Forelimb muscle (tissue), 1 donor: ENCODE results near the gene DZANK1. TPM values are rescaled to one million over a fixed set of nuclear protein-coding genes. Genes with fewer than 3 reads are reported as not detected.
"Not testable (repeated sequence)": the region's sequence is repeated elsewhere in the genome, so short reads cannot be mapped to it uniquely, and the experiment has no call there.

Experiments used
- DNase-seq: peaks from one replicate; pipeline ENCODE4 v3.0.0-alpha.2; 2013; ENCODE audit warnings: low read depth
- polyA plus RNA-seq: library from polyadenylated mRNA; unstranded; fragments of 120-200 nt; gene quantifications from one replicate; pipeline ENCODE4 v1.2.1, GENCODE V29; 2013; ENCODE audit not compliant: insufficient read length

Gene DZANK1
- 1.8 TPM for polyA plus RNA-seq

DNA sequence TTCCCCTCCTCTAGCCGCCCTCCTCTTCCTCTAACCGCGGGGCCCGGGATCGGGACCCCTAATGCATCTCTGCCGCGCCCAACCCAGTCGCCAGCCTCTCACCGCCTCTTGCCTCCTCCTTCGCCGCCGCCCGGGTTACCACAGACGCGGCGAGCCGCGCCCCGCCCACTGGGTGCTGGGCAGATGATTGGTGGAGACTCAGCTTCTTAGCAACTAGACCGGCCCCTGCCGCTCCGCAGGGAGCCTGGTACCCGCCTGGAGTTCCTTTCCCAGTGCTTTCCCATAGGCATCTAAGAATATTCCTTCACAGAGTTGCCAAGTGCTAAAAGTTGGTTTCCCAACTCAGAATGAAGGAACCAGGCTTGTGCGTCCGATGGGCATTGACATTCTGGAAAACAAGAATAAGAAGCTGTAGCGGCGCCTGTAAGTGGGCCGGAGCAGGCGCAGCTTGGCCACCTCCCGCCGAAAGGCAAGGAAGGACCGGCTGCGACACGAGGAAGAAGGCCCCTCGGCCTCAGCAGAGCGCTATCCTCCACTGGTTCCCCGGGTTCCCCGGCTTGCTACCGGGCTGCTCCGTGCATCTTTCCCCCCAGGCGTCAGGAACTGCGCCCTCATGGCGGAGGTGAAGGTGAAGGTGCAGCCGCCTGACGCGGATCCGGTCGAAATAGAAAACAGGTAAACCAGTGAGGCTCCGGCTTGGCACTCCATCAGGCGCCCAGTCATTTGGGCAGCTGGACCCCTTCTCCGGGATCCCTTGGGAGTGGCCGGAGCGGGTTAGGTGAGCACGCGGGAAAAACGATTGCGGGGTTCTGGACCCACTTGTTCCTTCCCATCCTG is at the start of gene DZANK1, which contains the start of gene POLR3F:
Gene DZANK1, minus strand, starts transcription at position 137 of the 837 bp plus-strand sequence. CDS start 1,672 bp downstream, outside the sequence.
Gene POLR3F, plus strand, starts transcription at position 497 of the 837 bp plus-strand sequence. Its CDS starts 117 bp downstream, at position 614.
- peak; percentile 87 for DNase-seq

GRCh38 chr20:18515973-18516372 is 49.1 kb upstream of the DZANK1 start:
- DNase-seq = no peak

DNA sequence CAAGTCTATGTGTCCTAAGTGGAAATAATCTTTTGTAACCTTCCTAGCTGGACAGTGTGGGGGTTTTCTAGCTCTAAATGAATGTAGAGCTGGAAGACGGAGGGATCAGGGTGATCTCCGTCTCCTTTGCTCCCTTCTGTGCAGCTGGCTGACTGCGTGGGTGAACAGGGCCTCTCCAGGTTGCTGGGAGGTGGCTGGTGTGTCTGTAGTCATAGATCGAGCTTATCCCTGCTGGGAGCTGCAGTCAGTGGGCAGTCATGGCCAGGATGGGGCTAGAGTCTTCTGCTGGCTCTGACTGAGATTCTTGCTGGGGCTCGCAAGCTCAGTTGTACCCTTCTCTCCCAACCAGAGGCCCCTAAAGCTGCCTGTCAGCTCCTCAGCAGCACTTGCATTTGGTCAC is 47.3 kb upstream of the DZANK1 start:
- DNase-seq = no peak

- DNase-seq = no peak
Observed at GRCh38 chr20:18513208-18513607, 46.4 kb upstream of the DZANK1 start.

GRCh38 chr20:18511571-18511970 is 44.7 kb upstream of the DZANK1 start:
- DNase-seq = no peak

DNA sequence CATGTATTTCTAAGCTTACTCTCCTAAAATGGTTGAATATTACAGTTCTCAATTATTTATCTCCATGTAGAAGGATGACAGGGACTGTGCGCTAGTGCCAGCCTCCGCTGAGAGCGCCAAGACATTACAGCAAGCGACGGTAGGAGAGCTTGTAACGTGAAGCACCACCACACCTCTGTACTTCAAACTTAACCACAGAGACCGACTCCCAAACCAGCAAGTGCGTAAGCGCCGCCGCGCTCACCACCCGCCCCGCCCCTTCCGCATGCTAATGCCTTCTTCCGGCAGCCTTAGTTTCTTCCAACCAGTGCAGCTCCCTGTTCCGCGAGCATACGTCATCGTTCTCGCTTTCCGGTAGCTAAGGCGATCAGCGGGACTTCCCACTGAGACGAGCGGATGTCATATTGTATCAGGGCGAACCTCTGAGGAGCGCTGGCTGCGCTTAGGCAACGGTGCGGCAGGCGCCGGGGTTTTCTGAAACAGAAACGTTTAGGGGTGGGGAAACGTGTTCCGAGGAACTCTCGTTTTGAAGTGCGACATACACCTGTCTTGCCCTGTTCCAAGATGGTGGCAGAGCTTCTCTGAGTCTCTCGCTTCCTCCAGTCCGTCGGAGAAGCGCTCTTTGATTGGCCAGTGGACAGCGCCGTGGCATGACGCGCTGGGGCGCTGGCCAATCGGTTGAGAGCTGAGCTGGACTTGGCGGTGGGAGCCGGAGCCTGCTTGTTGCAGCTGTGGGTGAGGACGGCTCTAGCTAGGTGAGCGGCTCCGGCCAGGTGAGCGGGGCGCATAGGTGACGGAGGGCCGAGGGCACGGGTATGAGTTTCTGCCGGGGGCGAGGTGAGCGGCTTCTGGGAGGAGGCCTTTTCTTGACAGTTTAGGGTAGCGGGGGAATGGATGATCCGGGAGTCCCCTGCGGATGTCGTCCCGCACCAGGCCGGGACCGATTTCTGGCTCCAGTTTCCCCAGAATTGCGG is 40.7 kb upstream of the DZANK1 start, which contains the start of gene SEC23B:
Gene SEC23B, plus strand, starts transcription at position 723 of the 974 bp plus-strand sequence. CDS start 2,896 bp downstream, outside the sequence.
- DNase-seq = peak; percentile 96

- no peak for DNase-seq
Observed at GRCh38 chr20:18506744-18507143, 39.9 kb upstream of the DZANK1 start.

DNA sequence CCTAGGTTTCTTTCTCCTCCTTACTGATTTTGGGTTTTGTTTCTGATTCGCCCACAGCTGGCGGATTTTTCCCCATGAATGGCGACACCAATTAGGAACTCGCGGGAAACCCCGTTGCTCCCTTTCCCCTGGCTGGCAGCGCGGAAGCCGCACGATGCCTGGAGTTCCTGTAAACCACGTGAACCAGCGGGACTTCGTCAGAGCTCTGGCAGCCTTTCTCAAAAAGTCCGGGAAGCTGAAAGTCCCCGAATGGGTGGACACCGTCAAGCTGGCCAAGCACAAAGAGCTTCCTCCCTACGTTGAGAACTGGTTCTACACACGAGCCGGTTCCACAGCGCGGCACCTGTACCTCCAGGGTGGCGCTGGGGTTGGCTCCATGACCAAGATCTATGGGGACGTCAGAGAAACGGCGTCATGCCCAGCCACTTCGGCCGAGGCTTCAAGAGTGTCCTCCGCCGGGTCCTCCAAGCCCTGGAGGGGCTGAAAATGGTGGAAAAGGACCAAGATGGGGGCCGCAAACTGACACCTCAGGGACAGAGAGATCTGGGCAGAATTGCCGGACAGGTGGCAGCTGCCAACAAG is 37.7 kb upstream of the DZANK1 start:
- no peak for DNase-seq

GRCh38 chr20:18501672-18502071 is 34.8 kb upstream of the DZANK1 start:
- DNase-seq = not testable (repeated sequence)

GRCh38 chr20:18497603-18498002 is 30.8 kb upstream of the DZANK1 start:
- DNase-seq = no peak

GRCh38 chr20:18496740-18497592 is 30.1 kb upstream of the DZANK1 start, which contains the start of gene RBBP9:
RBBP9 (minus strand) TSS chr20:18497225; CDS start chr20:18497167, 58 bp downstream.
- DNase-seq = peak; percentile 64

GRCh38 chr20:18496042-18496441 is 29.2 kb upstream of the DZANK1 start:
- no peak for DNase-seq

DNA sequence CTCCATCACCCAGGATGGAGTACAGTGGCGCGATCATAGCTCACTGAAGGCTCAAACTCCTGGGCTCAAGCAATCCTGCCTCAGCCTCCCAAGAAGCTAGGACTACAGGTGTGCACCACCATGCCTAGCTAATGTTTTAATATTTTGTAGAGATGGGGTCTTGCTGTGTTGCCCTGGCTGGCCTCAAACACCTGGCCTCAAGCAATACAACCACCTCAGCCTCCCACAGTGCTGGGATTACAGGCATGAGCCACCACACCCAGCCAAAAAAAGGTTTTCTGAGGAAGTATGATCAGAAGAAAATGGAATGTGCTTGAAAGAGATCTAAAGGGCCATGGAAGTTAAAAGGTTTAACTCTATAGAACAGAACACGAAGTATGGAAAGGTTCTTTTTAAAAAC is 21.5 kb upstream of the DZANK1 start:
- DNase-seq = no peak

GRCh38 chr20:18481596-18481995 is 14.8 kb upstream of the DZANK1 start:
- DNase-seq = no peak

- DNase-seq = no peak
Observed at GRCh38 chr20:18477821-18478220, 11.0 kb upstream of the DZANK1 start.

DNA sequence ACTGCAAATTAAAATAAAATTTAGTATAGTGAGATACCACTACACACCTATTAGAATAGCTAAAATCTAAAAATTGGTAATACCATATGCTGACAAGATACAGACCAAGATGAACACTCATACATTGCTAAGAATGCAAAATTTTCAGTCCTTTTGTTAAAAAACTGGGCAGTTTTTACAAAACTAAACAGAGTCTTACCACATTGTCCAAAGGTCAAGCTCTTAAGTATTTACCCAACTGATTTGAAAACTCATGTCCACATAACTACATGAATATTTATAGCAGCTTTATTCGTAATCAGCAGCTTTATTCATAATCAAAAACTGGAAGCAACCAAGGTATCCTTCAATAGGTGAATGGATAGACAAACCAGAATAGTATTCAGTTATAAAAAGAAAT is 10.4 kb upstream of the DZANK1 start:
- DNase-seq = no peak

DNA sequence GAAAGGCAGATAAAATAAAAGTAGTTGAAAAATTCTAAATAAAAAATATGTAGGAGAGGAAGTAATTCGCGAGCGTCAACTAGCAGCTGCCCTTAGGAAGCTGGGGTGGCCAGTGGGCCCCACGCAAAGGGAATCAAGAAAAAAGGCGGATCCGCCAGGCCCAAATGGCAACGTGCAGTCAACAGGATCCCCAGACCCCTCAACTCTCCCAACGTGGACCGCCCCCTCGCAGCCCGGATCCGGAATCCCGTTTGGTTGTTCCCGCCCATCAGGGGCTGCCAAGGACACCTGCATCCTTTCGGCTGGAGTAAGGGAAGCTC is 296 bp downstream of the DZANK1 start:
- DNase-seq = peak; percentile 65

- no peak for DNase-seq
Observed at GRCh38 chr20:18465536-18466200, 1.2 kb downstream of the DZANK1 start.

GRCh38 chr20:18456600-18456999 is 10.2 kb downstream of the DZANK1 start:
- DNase-seq = no peak

- DNase-seq = no peak
Observed at GRCh38 chr20:18443886-18444285, 22.9 kb downstream of the DZANK1 start.
